ENCODE measurements around the gene OPA1.

Gene OPA1

DNA sequence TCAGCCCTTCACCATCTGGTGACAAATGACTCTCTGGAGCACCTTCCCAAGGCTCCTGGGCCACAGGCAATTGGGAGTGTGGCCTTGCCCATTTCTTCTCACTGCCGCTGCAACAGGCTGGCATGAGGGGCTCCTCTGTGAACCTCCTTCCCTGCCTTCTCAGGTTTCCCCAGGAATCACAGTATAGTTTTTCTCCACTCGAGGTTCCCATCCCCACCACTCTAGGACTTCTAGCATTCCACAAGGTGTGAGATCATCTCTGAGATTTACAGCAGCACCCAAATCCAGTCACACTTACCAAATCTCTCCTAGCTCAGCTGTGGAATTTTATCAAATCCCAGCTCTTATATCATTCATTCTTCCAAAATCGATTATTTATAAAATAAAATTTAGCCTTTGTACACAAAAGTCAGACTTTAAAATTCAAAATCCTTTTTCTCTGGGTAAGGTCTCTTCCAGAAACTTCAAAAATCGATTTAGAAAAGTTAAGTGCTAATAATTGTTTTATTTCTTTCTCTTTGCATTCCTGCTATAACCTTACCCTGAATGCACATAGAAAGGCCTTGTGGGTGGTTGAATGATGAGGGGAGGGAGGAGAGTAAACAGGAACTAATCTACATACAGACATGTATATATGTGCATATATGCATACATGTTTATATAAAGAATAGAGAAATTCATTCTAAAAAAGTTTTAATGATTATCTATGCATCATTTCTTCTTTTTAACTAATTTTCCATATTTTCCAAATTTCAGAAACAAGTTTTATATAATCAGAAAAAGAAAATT, 19.4 kb upstream of the OPA1 start:
- no peak overlapping the region for H3K4me3 ChIP-seq (replicated peaks; ENCODE audit: low read depth, low read length)
- TF ChIP-seq, protein P1, sequence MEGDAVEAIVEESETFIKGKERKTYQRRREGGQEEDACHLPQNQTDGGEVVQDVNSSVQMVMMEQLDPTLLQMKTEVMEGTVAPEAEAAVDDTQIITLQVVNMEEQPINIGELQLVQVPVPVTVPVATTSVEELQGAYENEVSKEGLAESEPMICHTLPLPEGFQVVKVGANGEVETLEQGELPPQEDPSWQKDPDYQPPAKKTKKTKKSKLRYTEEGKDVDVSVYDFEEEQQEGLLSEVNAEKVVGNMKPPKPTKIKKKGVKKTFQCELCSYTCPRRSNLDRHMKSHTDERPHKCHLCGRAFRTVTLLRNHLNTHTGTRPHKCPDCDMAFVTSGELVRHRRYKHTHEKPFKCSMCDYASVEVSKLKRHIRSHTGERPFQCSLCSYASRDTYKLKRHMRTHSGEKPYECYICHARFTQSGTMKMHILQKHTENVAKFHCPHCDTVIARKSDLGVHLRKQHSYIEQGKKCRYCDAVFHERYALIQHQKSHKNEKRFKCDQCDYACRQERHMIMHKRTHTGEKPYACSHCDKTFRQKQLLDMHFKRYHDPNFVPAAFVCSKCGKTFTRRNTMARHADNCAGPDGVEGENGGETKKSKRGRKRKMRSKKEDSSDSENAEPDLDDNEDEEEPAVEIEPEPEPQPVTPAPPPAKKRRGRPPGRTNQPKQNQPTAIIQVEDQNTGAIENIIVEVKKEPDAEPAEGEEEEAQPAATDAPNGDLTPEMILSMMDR (IDR thresholded peaks at IDR 0.05; ENCODE audit: insufficient read depth, low read length, poor library complexity, severe bottlenecking): no peak
- DNase-seq (ENCODE audit: extremely low read depth, insufficient read length): no peak
- no peaks in the 10 kb centered on the region for H3K27me3 ChIP-seq (replicated peaks; ENCODE audit: control insufficient read depth, insufficient read depth, low read length)
- H3K36me3 ChIP-seq (ENCODE audit: control insufficient read depth, insufficient read depth, low read length): no peaks in the 10 kb centered on the region

DNA sequence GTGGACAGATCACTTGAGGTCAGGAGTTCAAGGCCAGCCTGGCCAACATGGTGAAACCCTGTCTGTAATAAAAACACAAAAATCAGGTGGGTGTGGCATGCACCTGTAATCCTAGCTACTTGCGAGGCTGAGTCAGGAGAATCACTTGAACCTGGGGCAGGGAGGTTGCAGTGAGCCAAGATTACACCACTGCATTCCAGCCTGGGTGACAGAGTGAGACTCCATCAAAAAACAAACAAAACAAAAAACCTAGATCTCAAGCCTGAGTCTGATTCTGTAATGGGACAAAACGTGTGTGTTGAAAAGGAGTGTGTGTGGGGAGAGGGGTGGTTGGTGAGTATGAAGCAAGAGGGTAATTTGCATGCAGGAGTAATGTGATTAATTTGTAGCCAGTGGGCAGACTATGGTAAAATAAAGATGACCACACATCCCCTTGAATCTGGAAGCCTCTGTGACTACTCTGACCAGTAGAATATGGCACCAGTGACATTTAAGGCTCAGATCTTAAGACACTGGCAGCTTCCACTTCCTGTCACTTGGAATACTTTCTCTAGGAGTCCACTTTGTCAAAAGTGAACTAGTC, 18.4 kb upstream of the OPA1 start:
- Histone ChIP-seq H3K36me3 (ENCODE audit: control insufficient read depth, insufficient read depth, low read length) (no peaks in the 10 kb centered on the region), H3K4me3 (replicated peaks; ENCODE audit: low read depth, low read length) (no peak overlapping the region), H3K27me3 (replicated peaks; ENCODE audit: control insufficient read depth, insufficient read depth, low read length) (no peaks in the 10 kb centered on the region)
- DNase-seq (ENCODE audit: extremely low read depth, insufficient read length): no peak
- TF ChIP-seq, protein P1 (IDR thresholded peaks at IDR 0.05; ENCODE audit: insufficient read depth, low read length, poor library complexity, severe bottlenecking): no peak

DNA sequence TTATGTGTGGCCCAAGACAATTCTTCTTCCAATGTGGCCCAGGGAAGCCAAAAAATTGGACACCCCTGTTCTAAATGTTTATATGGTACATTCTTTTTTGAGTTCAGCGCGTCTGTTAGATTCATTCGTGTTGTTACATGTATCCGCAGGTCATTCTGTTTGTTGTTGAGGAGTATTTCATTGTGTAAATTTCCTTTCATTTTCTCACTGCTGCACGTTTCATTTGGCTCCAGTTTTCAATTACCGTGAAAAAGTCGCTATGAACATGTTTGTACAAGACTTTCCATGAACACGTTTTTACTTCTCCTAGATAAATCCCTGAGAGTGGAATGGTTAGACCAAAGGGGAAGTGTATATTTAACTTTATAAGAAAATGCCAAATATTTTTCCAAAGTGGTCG, 7.5 kb upstream of the OPA1 start:
- TF ChIP-seq, protein P1 (IDR thresholded peaks at IDR 0.05; ENCODE audit: insufficient read depth, low read length, poor library complexity, severe bottlenecking): no peak
- no peaks in the 10 kb centered on the region for H3K27me3 ChIP-seq (replicated peaks; ENCODE audit: control insufficient read depth, insufficient read depth, low read length)
- H3K4me3 ChIP-seq (replicated peaks; ENCODE audit: low read depth, low read length): no peak overlapping the region
- no peaks in the 10 kb centered on the region for H3K36me3 ChIP-seq (ENCODE audit: control insufficient read depth, insufficient read depth, low read length)
- no peak for DNase-seq (ENCODE audit: extremely low read depth, insufficient read length)

DNA sequence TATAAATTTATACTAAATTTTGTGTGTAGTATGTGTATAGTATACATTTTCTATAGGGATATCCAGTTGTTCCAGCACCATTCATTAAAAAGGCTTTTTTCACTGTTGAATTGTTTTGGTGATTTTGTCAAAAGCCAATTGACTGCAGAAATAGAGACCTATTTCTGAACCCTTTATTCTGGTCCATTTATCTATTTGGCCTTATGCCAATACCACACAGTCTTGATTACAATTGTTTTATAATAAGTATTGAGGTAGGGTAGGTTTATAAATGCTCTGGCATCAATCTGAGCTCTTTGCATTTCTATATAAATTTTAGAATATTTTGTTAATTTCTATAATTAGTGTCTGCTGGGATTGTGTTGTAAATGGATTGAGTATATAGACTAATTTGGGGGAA, 6.5 kb upstream of the OPA1 start:
- TF ChIP-seq, protein P1 (IDR thresholded peaks at IDR 0.05; ENCODE audit: insufficient read depth, low read length, poor library complexity, severe bottlenecking): no peak
- H3K36me3 ChIP-seq (ENCODE audit: control insufficient read depth, insufficient read depth, low read length): no peaks in the 10 kb centered on the region
- H3K27me3 ChIP-seq (replicated peaks; ENCODE audit: control insufficient read depth, insufficient read depth, low read length): no peaks in the 10 kb centered on the region
- no peak for DNase-seq (ENCODE audit: extremely low read depth, insufficient read length)
- H3K4me3 ChIP-seq (replicated peaks; ENCODE audit: low read depth, low read length): no peak overlapping the region

DNA sequence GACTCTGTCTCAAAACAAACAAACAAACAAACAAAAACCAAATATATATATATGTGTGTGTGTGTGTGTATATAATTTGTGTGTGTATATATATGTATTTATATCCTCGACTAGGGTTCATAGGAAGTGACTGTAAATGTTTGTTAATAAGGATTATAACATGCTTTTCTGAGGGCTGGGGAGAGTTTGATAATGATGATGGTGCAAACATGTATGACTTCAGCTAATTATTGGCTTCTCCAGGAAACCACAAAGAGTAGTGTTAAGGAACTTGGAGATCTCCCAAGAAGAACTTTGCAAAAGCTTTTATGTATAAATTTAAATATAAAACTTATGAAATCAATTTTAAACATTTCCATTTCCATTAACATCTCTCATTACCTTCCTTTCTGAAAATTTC, 3.9 kb upstream of the OPA1 start:
- Histone ChIP-seq H3K4me3 (replicated peaks; ENCODE audit: low read depth, low read length) (no peak overlapping the region), H3K36me3 (ENCODE audit: control insufficient read depth, insufficient read depth, low read length) (no peaks in the 10 kb centered on the region), H3K27me3 (replicated peaks; ENCODE audit: control insufficient read depth, insufficient read depth, low read length) (no peaks in the 10 kb centered on the region)
- TF ChIP-seq, protein P1 (IDR thresholded peaks at IDR 0.05; ENCODE audit: insufficient read depth, low read length, poor library complexity, severe bottlenecking): no peak
- DNase-seq (ENCODE audit: extremely low read depth, insufficient read length): no peak

Measured in GM06990 (cell line).